ENCODE measurements around the gene LHX5.

Gene LHX5

DNA sequence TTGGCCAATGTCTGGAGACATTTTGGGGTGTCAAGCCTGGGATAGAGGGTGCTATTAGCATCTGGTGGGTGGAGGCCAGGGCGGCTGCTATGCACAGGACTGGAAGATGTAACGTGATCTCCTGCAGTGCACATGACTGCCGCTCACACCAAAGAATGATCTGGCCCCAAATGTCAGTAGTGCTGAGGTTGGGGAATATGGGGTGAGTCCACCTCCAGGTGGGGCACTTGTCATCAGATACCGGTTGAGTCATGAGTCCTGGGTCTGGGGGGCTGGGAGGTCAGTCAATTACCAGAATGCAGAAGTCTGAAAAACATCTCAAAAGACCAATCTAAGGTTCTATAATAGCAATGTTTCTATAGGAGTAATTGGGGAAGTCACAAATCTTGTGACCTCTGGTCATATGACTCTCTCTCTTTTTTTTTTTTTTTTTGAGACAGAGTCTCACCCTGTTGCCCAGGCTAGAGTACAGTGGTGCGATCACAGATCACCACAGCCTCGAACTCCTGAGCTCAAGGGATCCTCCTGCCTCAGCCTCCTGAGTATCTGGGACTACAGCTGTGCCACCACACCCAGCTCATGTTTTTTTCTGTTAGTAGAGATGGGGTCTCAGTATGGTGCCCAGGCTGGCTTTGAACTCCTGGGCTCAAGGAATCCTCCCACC lies 55.4 kb downstream of the LHX5 start:
- Histone ChIP-seq H3K27ac (ENCODE audit: low read depth, low read length) (no peak overlapping the region), H3K9me3 (ENCODE audit: control insufficient read depth in 1 of 2, low read length in 2 of 2) (no peaks in the 10 kb centered on the region), H3K27me3 (ENCODE audit: control insufficient read depth in 1 of 2, insufficient read depth in 2 of 2, low read length in 2 of 2) (no peaks in the 10 kb centered on the region), H3K9ac (ENCODE audit: low read depth in 1 of 2, low read length in 2 of 2) (no peak overlapping the region), H3K36me3 (ENCODE audit: control insufficient read depth in 1 of 2, insufficient read depth in 2 of 2, low read length in 2 of 2) (no peaks in the 10 kb centered on the region), H3K4me1 (ENCODE audit: control insufficient read depth in 1 of 2, insufficient read depth in 2 of 2, low read length in 2 of 2) (peaks cover 5 to 15% of the 10 kb centered on the region in 2 donors), H3K4me3 (ENCODE audit: low read depth in 1 of 2, low read length in 2 of 2) (no peak overlapping the region)

DNA sequence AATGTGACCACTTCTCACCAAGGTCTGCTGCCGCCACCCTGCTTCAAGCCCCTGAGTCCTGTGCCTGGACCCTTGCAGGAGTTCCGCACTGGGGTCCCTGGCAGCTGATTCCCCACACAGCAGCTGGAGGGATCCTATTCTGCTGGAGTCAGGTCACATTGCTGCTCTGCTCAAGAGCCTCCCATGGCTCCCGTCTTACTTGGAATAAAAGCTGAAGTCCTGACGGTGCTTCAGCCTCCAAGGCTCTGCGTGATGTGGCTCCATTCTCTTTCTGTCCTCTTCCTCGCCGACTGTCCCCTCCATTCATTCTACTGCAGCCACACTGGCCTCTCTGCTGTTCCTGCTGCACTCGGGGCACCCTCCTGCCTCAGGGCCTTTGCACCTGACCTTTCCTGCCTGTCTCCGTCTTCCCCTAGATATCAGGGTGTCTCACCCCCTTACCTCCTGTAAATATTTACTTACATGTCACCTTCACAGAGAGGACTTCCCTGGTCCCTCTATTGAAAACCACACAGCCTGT lies 57.1 kb downstream of the LHX5 start:
- no peak overlapping the region for H3K9ac ChIP-seq (ENCODE audit: low read depth in 1 of 2, low read length in 2 of 2)
- peaks cover 5 to 6% of the 10 kb centered on the region in 2 donors for H3K4me1 ChIP-seq (ENCODE audit: control insufficient read depth in 1 of 2, insufficient read depth in 2 of 2, low read length in 2 of 2)
- H3K36me3 ChIP-seq (ENCODE audit: control insufficient read depth in 1 of 2, insufficient read depth in 2 of 2, low read length in 2 of 2): no peaks in the 10 kb centered on the region
- H3K27ac ChIP-seq (ENCODE audit: low read depth, low read length): no peak overlapping the region
- H3K27me3 ChIP-seq (ENCODE audit: control insufficient read depth in 1 of 2, insufficient read depth in 2 of 2, low read length in 2 of 2): peaks cover 0 to 4% of the 10 kb centered on the region in 2 donors
- no peak overlapping the region for H3K4me3 ChIP-seq (ENCODE audit: low read depth in 1 of 2, low read length in 2 of 2)
- H3K9me3 ChIP-seq (ENCODE audit: control insufficient read depth in 1 of 2, low read length in 2 of 2): no peaks in the 10 kb centered on the region

DNA sequence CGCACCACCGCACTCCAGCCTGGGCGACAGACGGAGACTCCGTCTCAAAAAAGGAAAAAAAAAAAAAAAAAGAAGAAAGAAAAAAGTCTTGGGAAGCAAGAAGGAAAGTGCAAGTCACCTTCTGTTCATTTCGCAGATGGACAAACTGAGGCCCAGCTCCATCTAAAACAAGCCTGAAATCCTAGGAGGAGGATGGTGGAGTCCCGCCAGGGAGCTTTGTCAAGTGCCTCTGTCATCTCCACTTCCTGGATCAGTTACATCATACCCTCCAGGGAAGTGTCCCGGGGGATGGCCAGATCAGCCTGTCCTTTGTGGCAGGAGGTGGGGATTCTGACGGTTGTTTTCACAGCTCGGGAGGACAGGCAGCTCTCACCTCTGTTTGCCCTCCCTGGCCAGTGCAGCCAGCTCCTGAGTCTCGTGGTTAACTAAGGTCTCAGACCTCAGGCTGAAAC lies 58.2 kb downstream of the LHX5 start:
- Histone ChIP-seq H3K9ac (ENCODE audit: low read depth in 1 of 2, low read length in 2 of 2) (no peak overlapping the region), H3K27ac (ENCODE audit: low read depth, low read length) (no peak overlapping the region)

More for the DNA sequence above, 58.2 kb downstream of the LHX5 start:
- peaks cover 0 to 4% of the 10 kb centered on the region in 2 donors for H3K27me3 ChIP-seq (ENCODE audit: control insufficient read depth in 1 of 2, insufficient read depth in 2 of 2, low read length in 2 of 2)
- no peak overlapping the region for H3K4me3 ChIP-seq (ENCODE audit: low read depth in 1 of 2, low read length in 2 of 2)
- H3K4me1 ChIP-seq (ENCODE audit: control insufficient read depth in 1 of 2, insufficient read depth in 2 of 2, low read length in 2 of 2): peaks cover 3 to 4% of the 10 kb centered on the region in 2 donors
- no peaks in the 10 kb centered on the region for H3K36me3 ChIP-seq (ENCODE audit: control insufficient read depth in 1 of 2, insufficient read depth in 2 of 2, low read length in 2 of 2)
- no peaks in the 10 kb centered on the region for H3K9me3 ChIP-seq (ENCODE audit: control insufficient read depth in 1 of 2, low read length in 2 of 2)

Data from duodenal mucosa (tissue), 2 donors.